ENCODE measurements around the gene TMTC4. TPM values are rescaled to one million over a fixed set of nuclear protein-coding genes. Genes with fewer than 3 reads are reported as not detected.

The TMTC4 gene
- total RNA-seq, 4 donors from 2014 or later: 8.6 to 13.7 (median 11.4) TPM

- no peak for TF ChIP-seq CTCF (IDR thresholded peaks at IDR 0.05; ENCODE audit: low read depth)
These were observed 9.2 kb downstream of the TMTC4 start for GRCh38 chr13:100665403-100665802.

- TF ChIP-seq CTCF (IDR thresholded peaks at IDR 0.05; ENCODE audit: low read depth): no peak
These were observed 10.3 kb downstream of the TMTC4 start for GRCh38 chr13:100664171-100664900.

- no peak for TF ChIP-seq CTCF (IDR thresholded peaks at IDR 0.05; ENCODE audit: low read depth)
These were observed 12.0 kb downstream of the TMTC4 start for GRCh38 chr13:100662468-100663211.

- TF ChIP-seq CTCF (IDR thresholded peaks at IDR 0.05; ENCODE audit: low read depth): no peak
These were observed 13.8 kb downstream of the TMTC4 start for GRCh38 chr13:100660761-100661160.

GRCh38 chr13:100659578-100659977 lies 15.0 kb downstream of the TMTC4 start:
- no peak for TF ChIP-seq CTCF (IDR thresholded peaks at IDR 0.05; ENCODE audit: low read depth)

GRCh38 chr13:100658363-100658762 lies 16.2 kb downstream of the TMTC4 start:
- TF ChIP-seq CTCF (IDR thresholded peaks at IDR 0.05; ENCODE audit: low read depth): no peak

GRCh38 chr13:100657881-100658315 lies 16.7 kb downstream of the TMTC4 start:
- TF ChIP-seq CTCF (IDR thresholded peaks at IDR 0.05; ENCODE audit: low read depth): no peak

All from subcutaneous adipose tissue (tissue), 4 donors.